Activated T-helper 1 cell treated with anti-CD3 and anti-CD28 coated beads, Interleukin-2, amount 50 U/mL, for 16 hours (primary cell): ENCODE data around the gene R3HDM2.
"Not testable (repeated sequence)": the region's sequence is repeated elsewhere in the genome, so short reads cannot be mapped to it uniquely, and the experiment has no call there.

Source experiments
- DNase-seq, 2 donors: peaks; one replicate each; pipeline ENCODE4 v3.0.0-alpha.2; 2020; ENCODE audit warnings: low read depth in 1 of 2, low spot score in 1 of 2

Gene R3HDM2

GRCh38 chr12:57429473-57430111 is 1.3 kb downstream of the R3HDM2 start:
- DNase-seq = no peak

- no peak for DNase-seq
These were observed 1.9 kb downstream of the R3HDM2 start for GRCh38 chr12:57428965-57429364.

- DNase-seq = not testable (repeated sequence)
These were observed 3.9 kb downstream of the R3HDM2 start for GRCh38 chr12:57426948-57427347.

GRCh38 chr12:57420482-57420881 is 10.4 kb downstream of the R3HDM2 start:
- no peak for DNase-seq

GRCh38 chr12:57419495-57419894 is 11.3 kb downstream of the R3HDM2 start:
- DNase-seq = no peak

GRCh38 chr12:57418255-57418654 is 12.6 kb downstream of the R3HDM2 start:
- DNase-seq = no peak

GRCh38 chr12:57416039-57416996 is 14.5 kb downstream of the R3HDM2 start:
- no peak for DNase-seq

GRCh38 chr12:57415088-57415487 is 15.8 kb downstream of the R3HDM2 start:
- no peak for DNase-seq

- DNase-seq = not testable (repeated sequence)
These were observed 16.7 kb downstream of the R3HDM2 start for GRCh38 chr12:57414160-57414559.

GRCh38 chr12:57410534-57410933 is 20.3 kb downstream of the R3HDM2 start:
- DNase-seq = no peak

- no peak for DNase-seq
These were observed 25.7 kb downstream of the R3HDM2 start for GRCh38 chr12:57404966-57405640.

GRCh38 chr12:57402156-57402555 is 28.7 kb downstream of the R3HDM2 start:
- not testable (repeated sequence) for DNase-seq

GRCh38 chr12:57401165-57401564 is 29.7 kb downstream of the R3HDM2 start:
- no peak for DNase-seq

- not testable (repeated sequence) for DNase-seq
These were observed 31.0 kb downstream of the R3HDM2 start for GRCh38 chr12:57399718-57400463.

- DNase-seq = no peak
These were observed 33.4 kb downstream of the R3HDM2 start for GRCh38 chr12:57397441-57397840.

- no peak for DNase-seq
These were observed 35.7 kb downstream of the R3HDM2 start for GRCh38 chr12:57395121-57395520.

GRCh38 chr12:57390174-57390573 is 40.7 kb downstream of the R3HDM2 start:
- DNase-seq = no peak

GRCh38 chr12:57389033-57389432 is 41.8 kb downstream of the R3HDM2 start:
- no peak for DNase-seq

GRCh38 chr12:57388425-57388824 is 42.4 kb downstream of the R3HDM2 start:
- no peak for DNase-seq

- DNase-seq = no peak
These were observed 44.6 kb downstream of the R3HDM2 start for GRCh38 chr12:57386187-57386720.

- no peak for DNase-seq
These were observed 45.3 kb downstream of the R3HDM2 start for GRCh38 chr12:57385586-57385985.
